HG03175 (cell line): ENCODE results near the gene HDAC4.

ENCODE experiments used
- ATAC-seq: cut with Tn5 transposase; IDR thresholded peaks from one replicate; pipeline ENCODE4 v1.9.1; 2021; ENCODE audit warnings: mild to moderate bottlenecking, moderate library complexity; ENCODE audit not compliant: unreplicated experiment

HDAC4 gene

GRCh38 chr2:239370876-239371725, 29.7 kb downstream of the HDAC4 start:
- ATAC-seq, result no peak

- no peak for ATAC-seq
Observed at GRCh38 chr2:239370403-239370802, 30.4 kb downstream of the HDAC4 start.

GRCh38 chr2:239369631-239370161, 31.1 kb downstream of the HDAC4 start:
- ATAC-seq, result peak; percentile 89

GRCh38 chr2:239368906-239369552, 31.8 kb downstream of the HDAC4 start:
- ATAC-seq, result no peak

GRCh38 chr2:239368321-239368720, 32.5 kb downstream of the HDAC4 start:
- no peak for ATAC-seq

- no peak for ATAC-seq
Observed at GRCh38 chr2:239366740-239367139, 34.1 kb downstream of the HDAC4 start.

- ATAC-seq, result no peak
Observed at GRCh38 chr2:239365782-239366435, 34.9 kb downstream of the HDAC4 start.

GRCh38 chr2:239365071-239365781, 35.6 kb downstream of the HDAC4 start:
- no peak for ATAC-seq

- ATAC-seq, result no peak
Observed at GRCh38 chr2:239363946-239364637, 36.7 kb downstream of the HDAC4 start.

- ATAC-seq, result no peak
Observed at GRCh38 chr2:239362507-239362906, 38.3 kb downstream of the HDAC4 start.

GRCh38 chr2:239361311-239361642, 39.5 kb downstream of the HDAC4 start:
- no peak for ATAC-seq

- ATAC-seq, result no peak
Observed at GRCh38 chr2:239360421-239361310, 40.2 kb downstream of the HDAC4 start.

- ATAC-seq, result no peak
Observed at GRCh38 chr2:239360008-239360407, 40.8 kb downstream of the HDAC4 start.

- ATAC-seq, result no peak
Observed at GRCh38 chr2:239359196-239359912, 41.5 kb downstream of the HDAC4 start.

GRCh38 chr2:239358062-239358754, 42.6 kb downstream of the HDAC4 start:
- ATAC-seq, result no peak

- no peak for ATAC-seq
Observed at GRCh38 chr2:239355724-239356123, 45.1 kb downstream of the HDAC4 start.

- ATAC-seq, result no peak
Observed at GRCh38 chr2:239355139-239355538, 45.7 kb downstream of the HDAC4 start.

GRCh38 chr2:239354791-239355136, 46.1 kb downstream of the HDAC4 start:
- no peak for ATAC-seq
